Measurements from ENCODE around the gene ZNF101.

The ZNF101 gene

DNA sequence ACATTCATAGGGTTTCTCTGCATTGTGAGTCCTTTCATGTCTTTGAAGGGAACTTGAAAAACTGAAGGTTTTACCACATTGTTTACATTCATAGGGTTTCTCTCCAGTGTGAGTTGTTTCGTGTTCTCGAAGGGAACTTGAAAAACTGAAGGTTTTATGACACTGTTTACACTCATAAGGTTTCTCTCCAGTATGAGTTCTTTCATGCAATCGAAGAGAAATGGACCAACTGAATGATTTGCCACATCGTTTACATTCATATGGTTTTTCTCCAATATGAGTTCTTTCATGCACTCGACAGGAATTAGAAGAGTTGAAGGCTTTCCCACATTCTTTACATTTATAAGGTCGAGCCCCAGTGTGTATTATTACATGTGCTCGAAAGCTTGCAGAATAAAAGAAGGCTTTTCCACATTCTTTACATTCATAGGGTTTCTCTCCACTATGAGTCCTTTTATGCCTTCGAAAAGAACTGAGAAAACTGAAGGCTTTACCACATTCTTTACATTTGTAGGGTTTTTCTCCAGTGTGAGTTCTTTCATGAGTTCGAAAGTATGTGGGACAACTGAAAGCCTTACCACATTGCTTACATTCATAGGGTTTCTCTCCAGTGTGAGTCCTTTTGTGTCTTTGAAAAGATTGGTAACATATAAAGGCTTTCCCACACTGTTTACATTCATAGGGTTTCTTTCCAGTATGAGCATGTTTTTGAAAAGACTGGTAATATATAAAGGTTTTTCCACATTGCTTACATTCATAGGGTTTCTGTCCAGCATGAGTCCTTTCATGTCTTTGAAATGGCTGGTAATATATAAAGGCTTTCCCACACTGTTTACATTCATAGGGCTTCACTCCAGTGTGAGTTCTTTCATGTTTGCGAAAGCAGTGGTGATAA lies 43.5 kb downstream of the ZNF101 start:
- no peak for DNase-seq

GRCh38 chr19:19719798-19720197 lies 51.2 kb downstream of the ZNF101 start:
- no peak for DNase-seq

DNA sequence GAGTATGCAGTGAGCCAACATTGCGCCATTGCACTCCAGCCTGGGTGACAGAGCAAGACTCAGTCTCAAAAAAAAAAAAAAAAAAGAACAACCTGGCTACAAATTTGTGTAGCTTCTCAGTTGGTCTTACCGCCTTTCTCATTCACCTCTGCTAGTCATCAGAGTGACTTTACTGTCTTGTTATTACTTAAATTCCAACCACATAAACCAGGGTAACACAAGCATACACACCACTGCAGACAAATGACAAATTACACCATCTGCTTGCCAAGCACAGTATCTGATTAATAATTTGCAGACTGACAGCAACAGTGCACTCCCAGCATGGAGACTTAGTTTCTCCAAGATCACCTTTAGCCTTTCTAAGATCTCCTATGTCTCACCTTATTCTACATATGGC lies 53.3 kb downstream of the ZNF101 start:
- DNase-seq, result no peak

- DNase-seq, result peak; percentile 92
Measured at GRCh38 chr19:19732579-19733501, 64.2 kb downstream of the ZNF101 start, which contains the start of gene ZNF14. Gene ZNF14, minus strand, starts transcription at chr19:19733112. Its CDS starts 154 bp downstream, at chr19:19732958.
